ENCODE results near the gene AP4B1.

Gene AP4B1

DNA sequence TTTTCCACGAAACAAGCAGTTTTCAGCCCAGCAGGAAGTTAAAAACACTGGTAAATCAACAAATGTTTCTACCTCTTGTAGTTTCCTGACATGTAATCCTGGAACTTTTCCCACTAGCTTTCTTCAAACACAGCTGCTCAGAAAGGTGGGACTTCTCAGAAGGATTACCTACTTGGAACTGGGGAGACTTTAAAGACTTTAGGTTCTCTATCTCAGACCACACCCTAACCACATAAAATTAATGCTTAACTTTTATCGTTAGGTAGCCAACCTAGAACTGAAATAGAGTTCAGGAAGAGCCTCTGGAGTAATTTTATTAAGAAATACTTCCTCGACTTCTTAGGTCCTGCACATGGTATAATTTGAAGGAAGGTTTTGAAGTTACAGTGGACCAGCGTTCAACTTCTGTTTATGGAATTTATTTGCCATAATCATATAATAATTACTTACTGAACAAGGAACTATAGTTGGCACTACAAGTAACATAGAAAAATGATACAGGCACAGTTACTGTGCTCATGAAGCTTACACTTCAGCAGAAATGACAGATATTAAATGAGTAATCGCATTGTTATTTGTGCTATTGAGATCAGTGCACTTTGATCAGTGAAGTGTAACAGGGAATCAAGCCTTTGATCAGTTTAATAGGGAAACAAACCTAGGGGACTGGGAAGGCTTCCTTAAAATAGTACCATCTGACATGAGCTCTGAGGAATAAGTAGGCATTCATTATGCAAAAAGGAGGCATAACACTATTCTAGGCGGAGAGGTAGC, 17.0 kb downstream of the AP4B1 start, which contains the start of gene BCL2L15:
Gene BCL2L15 (minus strand): TSS at position 180 of the 774 bp plus-strand sequence. CDS start 206 bp downstream, outside the sequence.
- no peak within 1 kb of the TSS for H3K27ac Mint-ChIP-seq
- no peaks in the 10 kb centered on the region for H3K27me3 Mint-ChIP-seq
- H3K4me3 Mint-ChIP-seq = peak within 1 kb of the TSS in 1 of 2 donors; percentile 5
- no peak for ATAC-seq
- H3K9me3 Mint-ChIP-seq = no peaks in the 10 kb centered on the region
- no peak for DNase-seq
- H3K4me1 Mint-ChIP-seq = peaks cover 16% of the 10 kb centered on the region

DNA sequence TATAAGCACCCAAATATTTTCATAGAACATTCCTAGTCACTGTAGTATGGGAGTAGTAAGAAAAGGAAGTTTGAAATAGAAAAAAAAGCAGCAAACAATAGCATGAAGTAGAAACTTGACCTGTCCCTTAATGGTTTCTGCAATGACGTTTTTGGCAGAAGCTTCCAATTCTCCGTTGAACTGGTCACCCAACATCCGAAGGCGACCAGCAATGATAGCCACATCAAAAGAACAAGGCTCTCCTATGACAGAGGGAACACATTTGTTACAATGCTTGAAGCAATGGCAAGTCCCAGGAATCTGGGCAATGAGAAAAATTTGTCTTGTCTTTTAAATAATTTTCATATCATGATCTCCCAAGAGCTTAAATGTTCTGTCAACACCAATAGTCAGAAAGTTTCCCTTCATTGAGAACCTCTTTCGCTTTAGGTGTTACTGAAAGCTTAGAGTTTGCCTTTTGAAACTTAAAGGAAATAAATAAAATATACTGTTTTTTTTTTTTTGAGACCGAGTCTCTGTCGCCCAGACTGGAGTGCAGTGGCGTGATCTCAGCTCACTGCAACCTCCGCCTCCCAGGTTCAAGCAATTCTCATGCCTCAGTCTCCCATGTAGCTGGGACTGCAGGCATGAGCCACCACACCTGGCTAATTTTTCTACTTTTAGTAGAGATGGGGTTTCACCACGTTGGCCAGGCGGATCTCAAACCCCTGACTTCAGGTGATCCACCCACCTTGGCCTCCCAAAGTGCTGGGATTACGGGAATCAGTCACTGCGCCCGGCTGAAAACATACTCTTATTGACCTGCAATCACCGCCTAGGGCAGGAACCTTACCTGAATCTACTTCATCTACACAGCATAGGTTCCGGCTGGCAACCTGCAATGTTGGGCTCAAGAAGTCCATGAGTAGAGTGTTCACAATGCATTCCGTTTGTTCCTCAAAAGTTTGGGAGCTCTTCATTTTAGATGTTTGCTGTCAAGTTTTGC, 17.9 kb downstream of the AP4B1 start:
- H3K27ac Mint-ChIP-seq = no peak overlapping the region
- ATAC-seq (no peak), DNase-seq (no peak)
- peak overlapping the region in 1 of 2 donors; percentile 5 for H3K4me3 Mint-ChIP-seq
- peaks cover 16% of the 10 kb centered on the region for H3K4me1 Mint-ChIP-seq
- H3K27me3 Mint-ChIP-seq = no peaks in the 10 kb centered on the region
- H3K9me3 Mint-ChIP-seq = no peaks in the 10 kb centered on the region

- no peak for DNase-seq
- peaks cover 18% of the 10 kb centered on the region for H3K4me1 Mint-ChIP-seq
- H3K27me3 Mint-ChIP-seq = no peaks in the 10 kb centered on the region
- H3K4me3 Mint-ChIP-seq = no peak overlapping the region
- H3K9me3 Mint-ChIP-seq = no peaks in the 10 kb centered on the region
- ATAC-seq = no peak
- H3K27ac Mint-ChIP-seq = no peak overlapping the region
Observed at GRCh38 chr1:113881661-113882060, 22.9 kb downstream of the AP4B1 start.

GRCh38 chr1:113879739-113880038, 24.9 kb downstream of the AP4B1 start:
- Mint-ChIP-seq H3K9me3 (no peaks in the 10 kb centered on the region), H3K27me3 (no peaks in the 10 kb centered on the region), H3K4me3 (no peak overlapping the region), H3K4me1 (peaks cover 30% of the 10 kb centered on the region), H3K27ac (no peak overlapping the region)
- no peak for DNase-seq
- no peak for ATAC-seq

- Mint-ChIP-seq H3K4me3 (no peak overlapping the region), H3K27ac (no peak overlapping the region), H3K4me1 (peaks cover 55% of the 10 kb centered on the region), H3K9me3 (no peaks in the 10 kb centered on the region), H3K27me3 (no peaks in the 10 kb centered on the region)
- no peak for DNase-seq
- no peak for ATAC-seq
Observed at GRCh38 chr1:113876176-113876575, 28.4 kb downstream of the AP4B1 start.

GRCh38 chr1:113875714-113876113, 28.9 kb downstream of the AP4B1 start:
- no peak for DNase-seq
- peak overlapping the region; percentile 13 to 14 for H3K4me3 Mint-ChIP-seq
- H3K27ac Mint-ChIP-seq = no peak overlapping the region
- no peak for ATAC-seq
- no peaks in the 10 kb centered on the region for H3K9me3 Mint-ChIP-seq
- no peaks in the 10 kb centered on the region for H3K27me3 Mint-ChIP-seq
- H3K4me1 Mint-ChIP-seq = peaks cover 51% of the 10 kb centered on the region

DNA sequence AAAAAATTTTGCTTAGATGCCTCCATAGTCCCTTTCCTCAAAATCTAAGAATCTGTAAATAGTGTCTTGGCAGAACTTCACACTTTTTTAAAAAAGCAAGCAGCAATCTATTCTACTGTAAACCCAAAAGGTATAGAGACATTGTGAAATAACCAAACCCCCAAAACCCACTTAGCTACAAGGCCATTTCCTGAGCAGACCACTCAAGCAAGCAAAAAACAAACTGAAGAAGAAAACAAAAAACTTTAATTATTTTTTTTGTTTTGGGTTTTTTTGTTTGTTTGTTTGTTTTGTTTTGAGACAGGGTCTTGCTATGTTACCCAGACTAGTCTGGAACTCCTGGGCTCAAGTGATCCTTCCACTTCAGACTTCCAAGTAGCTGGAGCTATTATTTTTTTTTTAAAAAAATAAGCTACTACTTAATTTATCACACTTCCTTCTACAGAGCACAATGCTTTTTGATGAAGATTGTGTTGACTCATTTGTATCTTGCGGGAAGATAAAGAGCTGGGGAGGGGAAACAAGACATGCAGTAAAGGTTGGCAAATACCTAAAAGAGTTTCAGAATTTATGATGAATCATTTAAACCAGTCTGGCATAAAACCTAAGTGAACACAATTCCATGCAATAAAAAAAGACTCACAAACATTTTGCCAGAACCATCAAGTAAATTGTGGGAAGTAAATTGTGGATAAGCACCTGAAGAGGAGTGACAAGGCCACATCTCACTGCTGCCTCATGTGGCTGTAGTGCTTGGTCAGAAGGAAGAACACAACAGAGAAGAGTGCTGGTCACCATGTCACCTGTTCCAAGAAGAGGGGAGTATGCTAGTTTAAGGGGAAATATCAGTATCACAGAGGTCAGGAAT, 30.4 kb downstream of the AP4B1 start:
- H3K27ac Mint-ChIP-seq = peak overlapping the region; percentile 89 to 92
- peaks cover 47% of the 10 kb centered on the region for H3K4me1 Mint-ChIP-seq
- H3K27me3 Mint-ChIP-seq = no peaks in the 10 kb centered on the region
- DNase-seq (peak; percentile 12 to 29), ATAC-seq (peak; percentile 69)
- no peaks in the 10 kb centered on the region for H3K9me3 Mint-ChIP-seq
- peak overlapping the region; percentile 63 to 70 for H3K4me3 Mint-ChIP-seq

- ATAC-seq (peak; percentile 37), DNase-seq (peak in 1 of 2 donors; percentile 25)
- peak overlapping the region; percentile 86 to 90 for H3K4me3 Mint-ChIP-seq
Observed at GRCh38 chr1:113872219-113872935, 32.2 kb downstream of the AP4B1 start.

GRCh38 chr1:113871597-113872113, 32.9 kb downstream of the AP4B1 start, which contains the start of gene PTPN22:
PTPN22 (minus strand) TSS chr1:113871712.
- Mint-ChIP-seq H3K27ac (peak within 1 kb of the TSS; percentile 95 to 98), H3K9me3 (no peaks in the 10 kb centered on the region), H3K4me1 (peaks cover 70% of the 10 kb centered on the region), H3K4me3 (peak within 1 kb of the TSS; percentile 86 to 90), H3K27me3 (no peaks in the 10 kb centered on the region)
- DNase-seq (peak; percentile 78 to 86), ATAC-seq (peak; percentile 95)

More at GRCh38 chr1:113872219-113872935, 32.2 kb downstream of the AP4B1 start:
- Mint-ChIP-seq H3K27me3 (no peaks in the 10 kb centered on the region), H3K27ac (peak overlapping the region; percentile 95 to 98), H3K9me3 (no peaks in the 10 kb centered on the region), H3K4me1 (peaks cover 65% of the 10 kb centered on the region)

- H3K4me3 Mint-ChIP-seq = peak overlapping the region; percentile 86 to 90
- peak in 1 of 2 donors; percentile 31 for DNase-seq
- ATAC-seq = no peak
- no peaks in the 10 kb centered on the region for H3K27me3 Mint-ChIP-seq
- no peaks in the 10 kb centered on the region for H3K9me3 Mint-ChIP-seq
- peak overlapping the region; percentile 95 to 97 for H3K27ac Mint-ChIP-seq
- H3K4me1 Mint-ChIP-seq = peaks cover 69% of the 10 kb centered on the region
Observed at GRCh38 chr1:113870778-113871177, 33.8 kb downstream of the AP4B1 start.

DNA sequence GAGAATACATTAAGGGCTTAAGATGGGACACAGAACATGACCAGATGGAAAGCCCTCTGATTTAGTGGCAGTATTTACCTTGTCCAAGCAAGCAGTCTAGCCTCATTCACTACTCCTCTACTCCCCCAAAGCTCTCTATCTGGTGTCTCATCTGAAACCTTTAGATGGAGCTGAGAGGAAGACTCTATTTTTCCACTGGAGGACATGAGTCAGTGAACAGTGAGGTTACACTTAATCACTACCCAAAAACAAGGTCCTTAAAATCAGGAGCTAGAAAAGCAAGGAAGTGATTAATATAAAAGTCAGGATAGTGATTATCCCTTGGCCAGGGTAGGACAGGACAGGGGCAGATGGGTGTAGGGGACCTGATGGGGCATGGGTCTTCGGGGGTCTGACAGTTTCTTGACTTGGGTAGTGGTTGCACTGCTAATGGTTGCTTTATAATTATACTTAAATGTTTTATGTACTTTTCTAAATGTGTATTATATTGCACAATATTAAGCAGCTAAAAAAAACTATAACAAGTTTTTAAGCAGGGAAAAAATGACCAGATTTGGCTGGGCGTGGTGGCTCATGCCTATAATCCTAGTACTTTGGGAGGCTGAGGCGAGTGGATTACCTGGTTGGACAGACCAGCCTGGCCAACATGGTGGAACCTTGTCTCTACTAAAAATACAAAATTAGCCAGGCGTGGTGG, 36.1 kb downstream of the AP4B1 start:
- Mint-ChIP-seq H3K27ac (peak overlapping the region; percentile 96), H3K27me3 (no peaks in the 10 kb centered on the region), H3K4me1 (peaks cover 63% of the 10 kb centered on the region), H3K4me3 (peak overlapping the region; percentile 86 to 90), H3K9me3 (no peaks in the 10 kb centered on the region)
- ATAC-seq = peak; percentile 64
- DNase-seq = no peak

GRCh38 chr1:113861641-113862040, 43.0 kb downstream of the AP4B1 start:
- no peak overlapping the region for H3K27ac Mint-ChIP-seq
- no peak overlapping the region for H3K4me3 Mint-ChIP-seq
- no peaks in the 10 kb centered on the region for H3K9me3 Mint-ChIP-seq
- ATAC-seq = no peak
- peaks cover 71% of the 10 kb centered on the region for H3K4me1 Mint-ChIP-seq
- DNase-seq = no peak
- no peaks in the 10 kb centered on the region for H3K27me3 Mint-ChIP-seq

DNA sequence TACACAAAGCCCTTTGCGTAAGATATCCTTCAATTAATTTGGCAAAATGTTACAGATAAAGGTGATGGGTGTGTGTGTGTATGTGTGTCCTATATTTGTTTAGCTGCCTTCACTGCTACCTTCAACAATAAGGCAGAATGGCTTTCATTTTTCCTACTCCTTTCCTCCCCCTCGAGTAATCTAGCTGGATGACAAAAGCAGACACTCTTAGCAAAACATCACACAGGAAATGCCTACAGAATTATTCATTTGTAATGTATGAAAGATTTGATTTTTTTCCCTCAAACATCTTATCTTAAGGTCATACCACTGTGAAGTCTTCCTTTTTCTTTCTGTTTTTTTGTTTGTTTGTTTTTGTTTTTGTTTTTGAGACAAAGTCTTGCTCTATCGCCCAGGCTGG, 43.7 kb downstream of the AP4B1 start:
- H3K27ac Mint-ChIP-seq = no peak overlapping the region

More for the DNA sequence above, 43.7 kb downstream of the AP4B1 start:
- Mint-ChIP-seq H3K4me3 (no peak overlapping the region), H3K27me3 (no peaks in the 10 kb centered on the region), H3K4me1 (peaks cover 67% of the 10 kb centered on the region), H3K9me3 (no peaks in the 10 kb centered on the region)
- ATAC-seq (no peak), DNase-seq (no peak)
